Colonic mucosa (tissue), 4 donors: Measurements from ENCODE around the gene CORO7. TPM values are rescaled to one million over a fixed set of nuclear protein-coding genes. Genes with fewer than 3 reads are reported as not detected.

Source experiments
- DNase-seq: peaks from one replicate; pipeline ENCODE4 v3.0.0-alpha.2; 2020
- H3K27ac ChIP-seq: fragments of 200-600 bp; one replicate; pipeline ENCODE4 v1.8.0; 2021
- H3K27me3 ChIP-seq: fragments of 200-600 bp; one replicate; pipeline ENCODE4 v1.8.0; 2021
- H3K36me3 ChIP-seq: fragments of 200-600 bp; one replicate; pipeline ENCODE4 v1.8.0; 2021
- H3K4me1 ChIP-seq: fragments of 200-600 bp; one replicate; pipeline ENCODE4 v1.8.0; 2021; ENCODE audit warnings: mild to moderate bottlenecking
- H3K4me3 ChIP-seq: fragments of 200-600 bp; one replicate; pipeline ENCODE4 v1.8.0; 2021
- H3K9ac ChIP-seq, 2 donors: one replicate each; pipeline ENCODE4 v1.7.0; 2013; ENCODE audit warnings: control low read depth in 2 of 2, low read depth in 2 of 2, low read length in 2 of 2
- H3K9me3 ChIP-seq: fragments of 200-600 bp; one replicate; pipeline ENCODE4 v1.8.0; 2021
- intact Hi-C: fragments of 100-400 bp; cut with DNase I; formaldehyde crosslinking; loops from one replicate; pipeline ENCODE4 v1.14.1; 2022
- total RNA-seq, 2 donors: library from RNA; stranded (reverse); fragmentation: NEBNext Ultra II Directional in 1 of 2; extraction: Animal tissue kit (Norgen Biotek cat#: 25700) in 1 of 2; gene quantifications; one replicate each; pipeline ENCODE4 v1.2.1, GENCODE V29; 2021
- TF ChIP-seq, protein P1 (sequence below): fragments of 200-600 bp; IDR thresholded peaks from one replicate; pipeline ENCODE4 v1.8.0; 2022; ENCODE audit warnings: antibody characterized with exemption, mild to moderate bottlenecking
- donor health status: healthy.
- donor health status: DM: no; HTN: no; CAD: no.
- donor health status: DM: no; HTN: no; CAD: no.

CORO7 gene
- total RNA-seq, 2 donors from 2014 or later, result 37.2 to 55.9 TPM

GRCh38 chr16:4390266-4391260 is 25.8 kb downstream of the CORO7 start:
- Histone ChIP-seq H3K4me1 (no peaks in the 10 kb centered on the region), H3K4me3 (no peak overlapping the region), H3K36me3 (no peaks in the 10 kb centered on the region), H3K27ac (no peak overlapping the region), H3K9me3 (no peaks in the 10 kb centered on the region), H3K9ac (no peak overlapping the region), H3K27me3 (no peaks in the 10 kb centered on the region)
- TF ChIP-seq, protein P1, sequence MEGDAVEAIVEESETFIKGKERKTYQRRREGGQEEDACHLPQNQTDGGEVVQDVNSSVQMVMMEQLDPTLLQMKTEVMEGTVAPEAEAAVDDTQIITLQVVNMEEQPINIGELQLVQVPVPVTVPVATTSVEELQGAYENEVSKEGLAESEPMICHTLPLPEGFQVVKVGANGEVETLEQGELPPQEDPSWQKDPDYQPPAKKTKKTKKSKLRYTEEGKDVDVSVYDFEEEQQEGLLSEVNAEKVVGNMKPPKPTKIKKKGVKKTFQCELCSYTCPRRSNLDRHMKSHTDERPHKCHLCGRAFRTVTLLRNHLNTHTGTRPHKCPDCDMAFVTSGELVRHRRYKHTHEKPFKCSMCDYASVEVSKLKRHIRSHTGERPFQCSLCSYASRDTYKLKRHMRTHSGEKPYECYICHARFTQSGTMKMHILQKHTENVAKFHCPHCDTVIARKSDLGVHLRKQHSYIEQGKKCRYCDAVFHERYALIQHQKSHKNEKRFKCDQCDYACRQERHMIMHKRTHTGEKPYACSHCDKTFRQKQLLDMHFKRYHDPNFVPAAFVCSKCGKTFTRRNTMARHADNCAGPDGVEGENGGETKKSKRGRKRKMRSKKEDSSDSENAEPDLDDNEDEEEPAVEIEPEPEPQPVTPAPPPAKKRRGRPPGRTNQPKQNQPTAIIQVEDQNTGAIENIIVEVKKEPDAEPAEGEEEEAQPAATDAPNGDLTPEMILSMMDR, result no peak
- no peak for DNase-seq
- intact Hi-C loops, result no loop called here

- Histone ChIP-seq H3K9me3 (no peaks in the 10 kb centered on the region), H3K4me1 (no peaks in the 10 kb centered on the region), H3K27me3 (no peaks in the 10 kb centered on the region), H3K9ac (no peak overlapping the region), H3K4me3 (no peak overlapping the region), H3K27ac (no peak overlapping the region), H3K36me3 (no peaks in the 10 kb centered on the region)
- DNase-seq, result no peak
- TF ChIP-seq, protein P1, result no peak
- intact Hi-C loops, result no loop called here
Measured at GRCh38 chr16:4389051-4389955, 27.1 kb downstream of the CORO7 start.

DNA sequence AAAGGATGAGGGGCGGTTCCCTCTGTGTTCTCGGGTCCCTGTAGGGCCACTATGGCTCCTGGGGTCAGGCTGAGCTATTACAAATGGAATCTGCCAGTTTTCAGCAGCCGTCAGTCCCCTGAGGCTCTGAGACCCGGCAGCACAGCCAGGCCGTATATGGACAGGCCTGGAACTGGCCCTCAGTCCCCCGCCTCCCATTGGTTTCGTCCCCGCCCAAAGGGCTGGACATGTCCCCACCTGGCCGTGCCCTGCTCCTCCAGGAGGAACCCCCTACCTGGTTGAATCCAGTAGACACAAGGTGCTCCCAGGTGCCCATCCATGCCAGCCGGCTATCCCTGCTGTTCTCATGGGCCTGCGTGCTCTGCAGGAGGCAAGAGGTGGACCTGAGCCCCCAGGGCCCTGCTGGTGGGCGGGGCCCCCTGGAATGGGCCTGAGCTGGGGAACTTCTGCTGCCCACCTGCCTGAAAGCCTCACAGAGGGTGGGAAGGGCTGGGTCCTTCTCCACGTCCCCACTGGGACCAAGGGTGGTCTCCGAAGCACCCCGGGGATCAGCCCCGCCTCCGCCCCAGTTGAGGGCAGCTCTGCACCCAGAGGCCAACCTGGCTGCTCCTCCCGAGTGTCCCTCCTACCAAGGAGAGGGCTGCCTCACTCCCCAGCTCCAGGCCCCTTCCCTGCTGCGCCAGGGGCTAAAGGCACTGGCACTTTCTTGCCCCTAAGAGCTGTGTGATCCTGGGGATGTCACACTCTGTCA is 27.9 kb downstream of the CORO7 start:
- Histone ChIP-seq H3K4me1 (no peaks in the 10 kb centered on the region), H3K27me3 (no peaks in the 10 kb centered on the region), H3K27ac (no peak overlapping the region), H3K9me3 (no peaks in the 10 kb centered on the region), H3K4me3 (no peak overlapping the region), H3K36me3 (no peaks in the 10 kb centered on the region), H3K9ac (no peak overlapping the region)
- DNase-seq, result no peak
- TF ChIP-seq, protein P1, result no peak
- intact Hi-C loops, result no loop called here

DNA sequence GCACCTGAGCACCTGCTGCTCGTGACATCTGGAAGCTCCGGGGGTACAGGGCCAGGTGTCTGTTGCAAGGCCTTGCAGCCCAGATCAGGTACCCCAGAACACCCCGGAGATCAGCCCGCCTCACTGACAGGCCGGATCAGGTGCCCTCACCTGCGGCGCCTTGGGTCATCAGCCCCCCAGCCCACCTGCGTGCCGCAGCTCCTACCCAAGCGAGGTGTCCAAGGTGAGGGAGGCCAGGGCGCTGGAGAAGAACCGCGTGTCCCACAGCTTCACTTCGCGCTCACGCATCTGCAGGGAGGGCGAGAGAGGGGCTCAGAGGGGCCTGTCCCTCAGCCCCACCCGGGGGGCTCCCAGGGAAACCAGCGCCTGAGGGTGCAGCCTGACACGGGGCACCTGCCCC is 28.6 kb downstream of the CORO7 start:
- intact Hi-C loops, result no loop called here
- Histone ChIP-seq H3K9ac (no peak overlapping the region), H3K4me3 (no peak overlapping the region), H3K27me3 (no peaks in the 10 kb centered on the region), H3K4me1 (no peaks in the 10 kb centered on the region), H3K9me3 (no peaks in the 10 kb centered on the region), H3K27ac (no peak overlapping the region), H3K36me3 (no peaks in the 10 kb centered on the region)
- TF ChIP-seq, protein P1, result no peak
- no peak for DNase-seq
